ENCODE measurements around the gene NRXN3.

The NRXN3 gene

GRCh38 chr14:79373451-79373850 lies 1203.3 kb downstream of the NRXN3 start:
- in situ Hi-C loops (cut with MboI; ENCODE audit: low sequenced_read_pairs) = no loop called here

- in situ Hi-C loops (cut with MboI; ENCODE audit: low sequenced_read_pairs) = no loop called here
Measured at GRCh38 chr14:79375356-79375755, 1205.2 kb downstream of the NRXN3 start.

- in situ Hi-C loops (cut with MboI; ENCODE audit: low sequenced_read_pairs) = no loop called here
Measured at GRCh38 chr14:79376557-79376956, 1206.4 kb downstream of the NRXN3 start.

GRCh38 chr14:79378020-79378419 lies 1207.8 kb downstream of the NRXN3 start:
- in situ Hi-C loops (cut with MboI; ENCODE audit: low sequenced_read_pairs) = no loop called here

GRCh38 chr14:79379266-79379665 lies 1209.1 kb downstream of the NRXN3 start:
- in situ Hi-C loops (cut with MboI; ENCODE audit: low sequenced_read_pairs) = no loop called here

GRCh38 chr14:79383031-79383430 lies 1212.9 kb downstream of the NRXN3 start:
- in situ Hi-C loops (cut with MboI; ENCODE audit: low sequenced_read_pairs) = no loop called here

- in situ Hi-C loops (cut with MboI; ENCODE audit: low sequenced_read_pairs) = no loop called here
Measured at GRCh38 chr14:79383475-79383874, 1213.3 kb downstream of the NRXN3 start.

GRCh38 chr14:79395061-79395460 lies 1224.9 kb downstream of the NRXN3 start:
- in situ Hi-C loops (cut with MboI; ENCODE audit: low sequenced_read_pairs) = no loop called here

GRCh38 chr14:79404874-79405511 lies 1234.8 kb downstream of the NRXN3 start:
- in situ Hi-C loops (cut with MboI; ENCODE audit: low sequenced_read_pairs) = no loop called here

- in situ Hi-C loops (cut with MboI; ENCODE audit: low sequenced_read_pairs) = no loop called here
Measured at GRCh38 chr14:79405512-79405910, 1235.3 kb downstream of the NRXN3 start.

GRCh38 chr14:79407572-79407971 lies 1237.4 kb downstream of the NRXN3 start:
- in situ Hi-C loops (cut with MboI; ENCODE audit: low sequenced_read_pairs) = no loop called here

- in situ Hi-C loops (cut with MboI; ENCODE audit: low sequenced_read_pairs) = no loop called here
Measured at GRCh38 chr14:79408696-79409095, 1238.5 kb downstream of the NRXN3 start.

- in situ Hi-C loops (cut with MboI; ENCODE audit: low sequenced_read_pairs) = no loop called here
Measured at GRCh38 chr14:79411403-79412174, 1241.4 kb downstream of the NRXN3 start.

GRCh38 chr14:79412822-79413221 lies 1242.6 kb downstream of the NRXN3 start:
- in situ Hi-C loops (cut with MboI; ENCODE audit: low sequenced_read_pairs) = no loop called here

- in situ Hi-C loops (cut with MboI; ENCODE audit: low sequenced_read_pairs) = no loop called here
Measured at GRCh38 chr14:79413734-79414428, 1243.7 kb downstream of the NRXN3 start.

- in situ Hi-C loops (cut with MboI; ENCODE audit: low sequenced_read_pairs) = no loop called here
Measured at GRCh38 chr14:79415726-79416125, 1245.6 kb downstream of the NRXN3 start.

GRCh38 chr14:79417961-79418360 lies 1247.8 kb downstream of the NRXN3 start:
- in situ Hi-C loops (cut with MboI; ENCODE audit: low sequenced_read_pairs) = no loop called here

- in situ Hi-C loops (cut with MboI; ENCODE audit: low sequenced_read_pairs) = no loop called here
Measured at GRCh38 chr14:79418649-79419415, 1248.7 kb downstream of the NRXN3 start.

- in situ Hi-C loops (cut with MboI; ENCODE audit: low sequenced_read_pairs) = no loop called here
Measured at GRCh38 chr14:79419571-79420327, 1249.6 kb downstream of the NRXN3 start.

GRCh38 chr14:79420725-79421124 lies 1250.6 kb downstream of the NRXN3 start:
- in situ Hi-C loops (cut with MboI; ENCODE audit: low sequenced_read_pairs) = no loop called here

All from HL-60/S4 treated with retinoic acid at 250 ng/mL for 4 days and 3 days (cell line).